Measurements from ENCODE around the gene LMX1A.

- TF ChIP-seq, protein P1, sequence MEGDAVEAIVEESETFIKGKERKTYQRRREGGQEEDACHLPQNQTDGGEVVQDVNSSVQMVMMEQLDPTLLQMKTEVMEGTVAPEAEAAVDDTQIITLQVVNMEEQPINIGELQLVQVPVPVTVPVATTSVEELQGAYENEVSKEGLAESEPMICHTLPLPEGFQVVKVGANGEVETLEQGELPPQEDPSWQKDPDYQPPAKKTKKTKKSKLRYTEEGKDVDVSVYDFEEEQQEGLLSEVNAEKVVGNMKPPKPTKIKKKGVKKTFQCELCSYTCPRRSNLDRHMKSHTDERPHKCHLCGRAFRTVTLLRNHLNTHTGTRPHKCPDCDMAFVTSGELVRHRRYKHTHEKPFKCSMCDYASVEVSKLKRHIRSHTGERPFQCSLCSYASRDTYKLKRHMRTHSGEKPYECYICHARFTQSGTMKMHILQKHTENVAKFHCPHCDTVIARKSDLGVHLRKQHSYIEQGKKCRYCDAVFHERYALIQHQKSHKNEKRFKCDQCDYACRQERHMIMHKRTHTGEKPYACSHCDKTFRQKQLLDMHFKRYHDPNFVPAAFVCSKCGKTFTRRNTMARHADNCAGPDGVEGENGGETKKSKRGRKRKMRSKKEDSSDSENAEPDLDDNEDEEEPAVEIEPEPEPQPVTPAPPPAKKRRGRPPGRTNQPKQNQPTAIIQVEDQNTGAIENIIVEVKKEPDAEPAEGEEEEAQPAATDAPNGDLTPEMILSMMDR (conservative IDR thresholded peaks at IDR 0.05; ENCODE audit: low read length): no peak
- no peak for TF ChIP-seq EZH2phosphoT487 (IDR thresholded peaks at IDR 0.05; ENCODE audit: borderline replicate concordance)
Observed at GRCh38 chr1:165376041-165376810, 19.7 kb upstream of the LMX1A start.
